Measurements from ENCODE around the gene PRCC. TPM values are rescaled to one million over a fixed set of nuclear protein-coding genes. Genes with fewer than 3 reads are reported as not detected.

PRCC gene
- polyA plus RNA-seq, 3 donors: 26.7 to 37.1 (median 29.6) TPM

GRCh38 chr1:156785458-156785857, 18.1 kb downstream of the PRCC start:
- no peak overlapping the region for H3K9ac ChIP-seq (ENCODE audit: insufficient read depth, low read length, poor library complexity, severe bottlenecking)
- Mint-ChIP-seq H3K4me1 (peaks cover 4% of the 10 kb centered on the region), H3K27ac (no peak overlapping the region), H3K27me3 (ENCODE audit: low read depth in 3 of 3) (no peaks in the 10 kb centered on the region), H3K36me3 (peaks cover 74 to 95% of the 10 kb centered on the region in 2 donors), H3K4me3 (no peak overlapping the region), H3K9me3 (peaks cover 0 to 3% (median 0%) of the 10 kb centered on the region in 7 donors)
- no peaks in the 10 kb centered on the region for H3K4me1 ChIP-seq (ENCODE audit: control insufficient read depth in 1 of 2, insufficient read depth in 2 of 2, low read length in 2 of 2)
- H3K36me3 ChIP-seq (replicated peaks in 1 of 2; ENCODE audit: control insufficient read depth in 1 of 2, insufficient read depth in 2 of 2, low read length in 2 of 2): peaks cover 57 to 94% of the 10 kb centered on the region in 2 donors
- H3K4me2 ChIP-seq (replicated peaks; ENCODE audit: extremely low read depth, low read length, poor library complexity, severe bottlenecking): no peak overlapping the region
- intact Hi-C loops (cut with micrococcal nuclease): no loop called here
- no peaks in the 10 kb centered on the region for H3K27me3 ChIP-seq (ENCODE audit: control insufficient read depth in 2 of 2, insufficient read depth in 2 of 2, low read length in 2 of 2)
- no peak overlapping the region for H3K27ac ChIP-seq (ENCODE audit: low read depth in 1 of 2, low read length in 2 of 2)
- DNase-seq: no peak
- H4K20me1 ChIP-seq (ENCODE audit: insufficient read depth, low read length): peaks cover 48% of the 10 kb centered on the region
- no peak for TF ChIP-seq CTCF (IDR thresholded peaks at IDR 0.05)
- H3K79me2 ChIP-seq (ENCODE audit: insufficient read depth, low read length): peaks cover 30% of the 10 kb centered on the region
- H3K4me3 ChIP-seq (replicated peaks in 1 of 3; ENCODE audit: low read depth in 2 of 3, low read length in 3 of 3): no peak overlapping the region
- no peaks in the 10 kb centered on the region for H3K9me3 ChIP-seq (replicated peaks in 1 of 2; ENCODE audit: control insufficient read depth in 1 of 2, insufficient read depth in 1 of 2, low read length in 2 of 2)
- no peak overlapping the region for H2AFZ ChIP-seq (ENCODE audit: insufficient read depth, low read depth, low read length, poor library complexity, severe bottlenecking)
- WGBS (ENCODE audit: insufficient coverage): no CpG with 5 or more reads among the region's 6 CpGs

- peaks cover 3 to 4% of the 10 kb centered on the region in 2 donors for H3K4me1 ChIP-seq (ENCODE audit: control insufficient read depth in 1 of 2, insufficient read depth in 2 of 2, low read length in 2 of 2)
- 5% methylated on average over 10 of the region's 10 CpGs for WGBS (ENCODE audit: insufficient coverage)
- peak overlapping the region in 4 of 7 donors; percentile 5 to 68 (median 53) for H3K27ac Mint-ChIP-seq
- peaks cover 37% of the 10 kb centered on the region for H4K20me1 ChIP-seq (ENCODE audit: insufficient read depth, low read length)
- no peak overlapping the region for H3K4me3 Mint-ChIP-seq
- no peak overlapping the region for H2AFZ ChIP-seq (ENCODE audit: insufficient read depth, low read depth, low read length, poor library complexity, severe bottlenecking)
- H3K79me2 ChIP-seq (ENCODE audit: insufficient read depth, low read length): peaks cover 18% of the 10 kb centered on the region
- H3K9me3 Mint-ChIP-seq: no peaks in the 10 kb centered on the region
- no peak overlapping the region for H3K9ac ChIP-seq (ENCODE audit: insufficient read depth, low read length, poor library complexity, severe bottlenecking)
- H3K9me3 ChIP-seq (replicated peaks in 1 of 2; ENCODE audit: control insufficient read depth in 1 of 2, insufficient read depth in 1 of 2, low read length in 2 of 2): no peaks in the 10 kb centered on the region
- H3K4me3 ChIP-seq (replicated peaks in 1 of 3; ENCODE audit: low read depth in 2 of 3, low read length in 3 of 3): no peak overlapping the region
- intact Hi-C loops (cut with micrococcal nuclease): no loop called here
- peaks cover 10% of the 10 kb centered on the region for H3K4me1 Mint-ChIP-seq
- no peak for DNase-seq
- no peaks in the 10 kb centered on the region for H3K27me3 ChIP-seq (ENCODE audit: control insufficient read depth in 2 of 2, insufficient read depth in 2 of 2, low read length in 2 of 2)
- H3K36me3 ChIP-seq (replicated peaks in 1 of 2; ENCODE audit: control insufficient read depth in 1 of 2, insufficient read depth in 2 of 2, low read length in 2 of 2): peaks cover 62 to 95% of the 10 kb centered on the region in 2 donors
- no peak overlapping the region for H3K27ac ChIP-seq (ENCODE audit: low read depth in 1 of 2, low read length in 2 of 2)
- no peaks in the 10 kb centered on the region for H3K27me3 Mint-ChIP-seq (ENCODE audit: low read depth in 3 of 3)
- H3K4me2 ChIP-seq (replicated peaks; ENCODE audit: extremely low read depth, low read length, poor library complexity, severe bottlenecking): no peak overlapping the region
- H3K36me3 Mint-ChIP-seq: peaks cover 74 to 92% of the 10 kb centered on the region in 2 donors
- TF ChIP-seq CTCF (IDR thresholded peaks at IDR 0.05): no peak
These were observed 19.3 kb downstream of the PRCC start for GRCh38 chr1:156786640-156787039.
